Lung (tissue), 12 donors: ENCODE data around the gene SLC6A6. TPM values are rescaled to one million over a fixed set of nuclear protein-coding genes. Genes with fewer than 3 reads are reported as not detected.

Experiments used
- ATAC-seq: fragments of 200-7000 bp; cut with Tn5 transposase; one replicate; pipeline ENCODE4 v1.9.1; 2020; ENCODE audit warnings: moderate number of reproducible peaks; ENCODE audit not compliant: insufficient read depth, low FRiP score
- DNase-seq, 3 donors: peaks; one replicate each; pipeline ENCODE4 v3.0.0-alpha.2; 2013 to 2017
- H3K27ac ChIP-seq, 2 donors: one replicate each; pipeline ENCODE4 v1.5.1; 2013; ENCODE audit warnings: mild to moderate bottlenecking in 2 of 2, moderate library complexity in 2 of 2, control low read depth in 1 of 2, inconsistent platforms in 1 of 2, low read depth in 1 of 2, low read length in 1 of 2
- H3K27me3 ChIP-seq, 3 donors: one replicate each; pipeline ENCODE4 v1.5.1; 2013; ENCODE audit warnings: low read length in 2 of 3; ENCODE audit not compliant: control insufficient read depth in 3 of 3, insufficient read depth in 3 of 3
- H3K36me3 ChIP-seq, 4 donors: one replicate each; pipeline ENCODE4 v1.5.1; 2013; ENCODE audit warnings: low read length in 4 of 4, mild to moderate bottlenecking in 1 of 4, moderate library complexity in 1 of 4; ENCODE audit not compliant: control insufficient read depth in 4 of 4, insufficient read depth in 4 of 4
- H3K4me1 ChIP-seq, 5 donors: one replicate each; pipeline ENCODE4 v1.5.1; 2013; ENCODE audit warnings: low read length in 5 of 5, mild to moderate bottlenecking in 2 of 5, moderate library complexity in 1 of 5; ENCODE audit not compliant: control insufficient read depth in 5 of 5, insufficient read depth in 5 of 5
- H3K4me3 ChIP-seq: one replicate; pipeline ENCODE4 v1.5.1; 2013; ENCODE audit warnings: mild to moderate bottlenecking, control low read depth, moderate library complexity
- H3K9ac ChIP-seq, 2 donors: one replicate each; pipeline ENCODE4 v1.5.1; 2013; ENCODE audit warnings: low read length in 2 of 2, control low read depth in 1 of 2; ENCODE audit not compliant: insufficient read depth in 1 of 2
- H3K9me3 ChIP-seq, 4 donors: one replicate each; pipeline ENCODE4 v1.5.1; 2013; ENCODE audit warnings: low read length in 3 of 4, mild to moderate bottlenecking in 1 of 4, moderate library complexity in 1 of 4; ENCODE audit not compliant: control insufficient read depth in 4 of 4, insufficient read depth in 3 of 4
- WGBS, 2 donors: extraction: QIAGEN DNeasy Blood & Tissue Kit; methylation state at CpG; one replicate each; pipeline ENCODE4 v1.1.7; 2013; 5-methylcytosine and 5-hydroxymethylcytosine counted together
- polyA plus RNA-seq, 2 donors: library from polyadenylated mRNA; stranded (reverse); fragments of 200-250 nt; gene quantifications; one replicate each; pipeline ENCODE4 v1.2.1, GENCODE V29; 2013
- total RNA-seq, 2 donors: library from RNA; depleted of rRNA in 1 of 2; stranded (reverse); fragments of >200 nt in 1 of 2; gene quantifications; one replicate each; pipeline ENCODE4 v1.2.1, GENCODE V29; 2014 to 2021
- TF ChIP-seq, protein P1 (sequence below): IDR thresholded peaks from 2 replicates; pipeline ENCODE4 v1.5.1; 2012; ENCODE audit warnings: mild to moderate bottlenecking; ENCODE audit errors: control extremely low read depth, extremely low read depth
- donor health status: control.
- donor health status: control.
- donor health status: Bipolar disorder and iron deficiency.
- donor health status: healthy.
- donor health status: DM: yes; HTN: yes; CAD: no.

SLC6A6 gene
- total and polyA plus RNA-seq, 4 donors, result 16.1 to 96.3 (median 57.4) TPM

DNA sequence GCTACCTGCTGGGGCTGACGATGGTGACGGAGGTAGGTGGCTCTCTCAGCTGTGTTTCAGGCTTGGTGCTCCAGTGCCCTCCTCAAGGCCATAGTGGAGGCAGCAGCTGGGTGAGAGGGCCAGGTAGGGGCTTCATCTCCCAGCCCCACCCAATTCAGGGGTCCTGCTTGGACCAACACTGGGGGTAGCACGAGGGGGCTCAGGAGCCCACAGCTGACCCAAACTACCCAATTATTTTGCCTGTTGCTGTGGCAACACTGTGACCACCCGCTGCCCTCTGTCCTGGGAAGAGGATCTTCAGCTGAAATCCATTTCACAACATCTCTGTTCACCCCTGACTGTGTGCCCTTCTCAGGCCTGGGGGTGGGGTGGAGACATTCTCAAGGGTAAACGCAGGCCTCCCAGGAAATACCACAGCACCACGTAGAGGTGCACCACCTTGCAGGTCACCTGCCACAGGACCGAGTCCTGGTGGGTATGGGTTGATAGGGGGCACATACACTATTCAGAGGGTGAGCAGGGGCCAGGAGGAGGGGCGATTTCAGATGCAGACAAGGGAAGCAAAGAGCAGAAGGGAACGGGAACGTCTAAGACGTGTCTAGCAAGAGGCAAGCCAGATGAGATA lies 75.0 kb downstream of the SLC6A6 start:
- DNase-seq, result no peak
- 95 to 96% methylated on average over 11 of the region's 11 CpGs for WGBS, 2 donors

DNA sequence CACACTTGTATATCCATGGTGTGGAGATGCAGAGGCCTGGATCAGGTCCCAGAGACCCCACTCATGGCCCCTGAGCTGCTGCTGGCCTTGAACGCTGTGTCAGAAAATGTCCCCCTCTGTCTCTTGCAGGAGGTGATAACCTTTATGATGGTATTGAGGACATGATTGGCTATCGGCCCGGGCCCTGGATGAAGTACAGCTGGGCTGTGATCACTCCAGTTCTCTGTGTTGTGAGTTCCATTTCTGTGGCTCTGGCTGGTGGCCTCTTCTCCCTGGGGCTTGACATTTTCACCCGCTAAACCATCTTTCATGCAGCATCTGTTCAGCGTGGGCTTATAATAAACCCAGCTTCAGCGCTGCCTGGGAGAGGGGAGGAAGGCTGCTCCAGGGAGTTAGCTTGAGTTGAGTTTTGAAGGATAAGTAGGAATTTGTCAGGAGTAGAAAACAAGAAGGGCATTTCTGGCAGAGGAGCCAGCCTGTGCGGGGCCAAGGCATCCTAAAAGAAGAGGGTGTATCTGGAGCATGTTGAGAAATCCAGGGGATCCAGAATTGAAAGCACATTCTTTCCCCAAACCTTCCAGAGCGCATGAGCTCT lies 76.6 kb downstream of the SLC6A6 start:
- TF ChIP-seq, protein P1, sequence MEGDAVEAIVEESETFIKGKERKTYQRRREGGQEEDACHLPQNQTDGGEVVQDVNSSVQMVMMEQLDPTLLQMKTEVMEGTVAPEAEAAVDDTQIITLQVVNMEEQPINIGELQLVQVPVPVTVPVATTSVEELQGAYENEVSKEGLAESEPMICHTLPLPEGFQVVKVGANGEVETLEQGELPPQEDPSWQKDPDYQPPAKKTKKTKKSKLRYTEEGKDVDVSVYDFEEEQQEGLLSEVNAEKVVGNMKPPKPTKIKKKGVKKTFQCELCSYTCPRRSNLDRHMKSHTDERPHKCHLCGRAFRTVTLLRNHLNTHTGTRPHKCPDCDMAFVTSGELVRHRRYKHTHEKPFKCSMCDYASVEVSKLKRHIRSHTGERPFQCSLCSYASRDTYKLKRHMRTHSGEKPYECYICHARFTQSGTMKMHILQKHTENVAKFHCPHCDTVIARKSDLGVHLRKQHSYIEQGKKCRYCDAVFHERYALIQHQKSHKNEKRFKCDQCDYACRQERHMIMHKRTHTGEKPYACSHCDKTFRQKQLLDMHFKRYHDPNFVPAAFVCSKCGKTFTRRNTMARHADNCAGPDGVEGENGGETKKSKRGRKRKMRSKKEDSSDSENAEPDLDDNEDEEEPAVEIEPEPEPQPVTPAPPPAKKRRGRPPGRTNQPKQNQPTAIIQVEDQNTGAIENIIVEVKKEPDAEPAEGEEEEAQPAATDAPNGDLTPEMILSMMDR, result no peak
- Histone ChIP-seq H3K36me3 (peaks cover 7 to 59% (median 35%) of the 10 kb centered on the region in 4 donors), H3K4me3 (no peak overlapping the region), H3K9me3 (peaks cover 0 to 1% (median 0%) of the 10 kb centered on the region in 4 donors), H3K27ac (no peak overlapping the region), H3K4me1 (peaks cover 0 to 22% (median 5%) of the 10 kb centered on the region in 5 donors), H3K27me3 (no peaks in the 10 kb centered on the region), H3K9ac (no peak overlapping the region)
- 89 to 91% methylated on average over 8 of the region's 8 CpGs for WGBS, 2 donors
- ATAC-seq (no peak), DNase-seq (no peak)

More for the DNA sequence above, 75.0 kb downstream of the SLC6A6 start:
- TF ChIP-seq, protein P1, result no peak
- no peak overlapping the region for H3K4me3 ChIP-seq
- peaks cover 2 to 17% (median 5%) of the 10 kb centered on the region in 5 donors for H3K4me1 ChIP-seq
- H3K27me3 ChIP-seq, result no peaks in the 10 kb centered on the region
- no peak for ATAC-seq
- peaks cover 7 to 51% (median 44%) of the 10 kb centered on the region in 4 donors for H3K36me3 ChIP-seq
- no peak overlapping the region for H3K27ac ChIP-seq
- peaks cover 0 to 1% (median 0%) of the 10 kb centered on the region in 4 donors for H3K9me3 ChIP-seq
- H3K9ac ChIP-seq, result no peak overlapping the region

DNA sequence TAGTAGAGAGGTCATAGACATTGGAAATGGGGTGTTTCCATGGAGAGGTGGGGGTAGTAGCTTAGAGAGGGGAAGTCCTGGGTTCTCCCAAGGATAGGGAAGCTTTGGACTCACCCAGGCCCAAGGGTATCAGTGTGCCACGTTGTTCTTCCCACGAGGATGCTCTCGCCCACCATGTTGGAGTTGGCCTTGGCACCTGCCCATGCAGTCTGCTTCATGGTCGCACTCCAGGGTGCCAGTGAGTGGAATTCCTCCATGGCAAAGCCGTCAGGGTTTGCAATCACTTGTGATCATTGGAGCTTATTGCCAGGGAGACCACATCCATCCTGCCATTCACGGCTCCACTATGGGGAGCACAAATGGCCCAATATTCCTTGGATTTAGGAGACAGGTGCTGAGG lies 77.2 kb downstream of the SLC6A6 start:
- Histone ChIP-seq H3K27me3 (no peaks in the 10 kb centered on the region), H3K9me3 (peaks cover 0 to 1% (median 0%) of the 10 kb centered on the region in 4 donors), H3K36me3 (peaks cover 7 to 63% (median 30%) of the 10 kb centered on the region in 4 donors), H3K4me3 (no peak overlapping the region), H3K9ac (no peak overlapping the region), H3K27ac (no peak overlapping the region), H3K4me1 (peaks cover 0 to 22% (median 5%) of the 10 kb centered on the region in 5 donors)
- DNase-seq, result no peak
- WGBS, 2 donors, result 90 to 97% methylated on average over 6 of the region's 6 CpGs
- TF ChIP-seq, protein P1, result no peak
- ATAC-seq, result no peak
